ENCODE data around the gene RAD21L1.

The RAD21L1 gene

GRCh38 chr20:1286267-1287024, 60.6 kb downstream of the RAD21L1 start:
- DNase-seq: peak; percentile 3

GRCh38 chr20:1287306-1287705, 61.5 kb downstream of the RAD21L1 start:
- in situ Hi-C loops (cut with MboI; ENCODE audit: low pct_unique_long_range_greater_than_20kb, low sequenced_read_pairs): no loop called here
- DNase-seq: no peak

More at GRCh38 chr20:1286267-1287024, 60.6 kb downstream of the RAD21L1 start:
- in situ Hi-C loops (cut with MboI; ENCODE audit: low pct_unique_long_range_greater_than_20kb, low sequenced_read_pairs): no loop called here

- in situ Hi-C loops (cut with MboI; ENCODE audit: low pct_unique_long_range_greater_than_20kb, low sequenced_read_pairs): no loop called here
- DNase-seq: no peak
Observed at GRCh38 chr20:1287787-1288569, 62.1 kb downstream of the RAD21L1 start.

GRCh38 chr20:1291191-1291741, 65.4 kb downstream of the RAD21L1 start:
- DNase-seq: no peak

GRCh38 chr20:1292620-1293019, 66.8 kb downstream of the RAD21L1 start:
- no peak for DNase-seq
- in situ Hi-C loops (cut with MboI; ENCODE audit: low pct_unique_long_range_greater_than_20kb, low sequenced_read_pairs): no loop called here

More at GRCh38 chr20:1291191-1291741, 65.4 kb downstream of the RAD21L1 start:
- in situ Hi-C loops (cut with MboI; ENCODE audit: low pct_unique_long_range_greater_than_20kb, low sequenced_read_pairs): no loop called here

- in situ Hi-C loops (cut with MboI; ENCODE audit: low pct_unique_long_range_greater_than_20kb, low sequenced_read_pairs): no loop called here
- no peak for DNase-seq
Observed at GRCh38 chr20:1293641-1294379, 68.0 kb downstream of the RAD21L1 start.

GRCh38 chr20:1294497-1294896, 68.7 kb downstream of the RAD21L1 start:
- in situ Hi-C loops (cut with MboI; ENCODE audit: low pct_unique_long_range_greater_than_20kb, low sequenced_read_pairs): no loop called here
- no peak for DNase-seq

GRCh38 chr20:1295276-1295930, 69.6 kb downstream of the RAD21L1 start:
- in situ Hi-C loops (cut with MboI; ENCODE audit: low pct_unique_long_range_greater_than_20kb, low sequenced_read_pairs): no loop called here
- DNase-seq: no peak

- in situ Hi-C loops (cut with MboI; ENCODE audit: low pct_unique_long_range_greater_than_20kb, low sequenced_read_pairs): no loop called here
- no peak for DNase-seq
Observed at GRCh38 chr20:1296117-1296610, 70.3 kb downstream of the RAD21L1 start.

- DNase-seq: no peak
- in situ Hi-C loops (cut with MboI; ENCODE audit: low pct_unique_long_range_greater_than_20kb, low sequenced_read_pairs): no loop called here
Observed at GRCh38 chr20:1296922-1297321, 71.1 kb downstream of the RAD21L1 start.

- in situ Hi-C loops (cut with MboI; ENCODE audit: low pct_unique_long_range_greater_than_20kb, low sequenced_read_pairs): no loop called here
- no peak for DNase-seq
Observed at GRCh38 chr20:1297486-1297885, 71.6 kb downstream of the RAD21L1 start.

- in situ Hi-C loops (cut with MboI; ENCODE audit: low pct_unique_long_range_greater_than_20kb, low sequenced_read_pairs): no loop called here
- no peak for DNase-seq
Observed at GRCh38 chr20:1298166-1298565, 72.3 kb downstream of the RAD21L1 start.

GRCh38 chr20:1298888-1299511, 73.2 kb downstream of the RAD21L1 start:
- no peak for DNase-seq
- in situ Hi-C loops (cut with MboI; ENCODE audit: low pct_unique_long_range_greater_than_20kb, low sequenced_read_pairs): no loop called here

GRCh38 chr20:1299522-1299921, 73.7 kb downstream of the RAD21L1 start:
- DNase-seq: no peak
- in situ Hi-C loops (cut with MboI; ENCODE audit: low pct_unique_long_range_greater_than_20kb, low sequenced_read_pairs): no loop called here

GRCh38 chr20:1300083-1300840, 74.4 kb downstream of the RAD21L1 start:
- DNase-seq: no peak
- in situ Hi-C loops (cut with MboI; ENCODE audit: low pct_unique_long_range_greater_than_20kb, low sequenced_read_pairs): no loop called here

- peak; percentile 61 for DNase-seq
- in situ Hi-C loops (cut with MboI; ENCODE audit: low pct_unique_long_range_greater_than_20kb, low sequenced_read_pairs): no loop called here
Observed at GRCh38 chr20:1301031-1301529, 75.2 kb downstream of the RAD21L1 start.

- DNase-seq: peak; percentile 28
- in situ Hi-C loops (cut with MboI; ENCODE audit: low pct_unique_long_range_greater_than_20kb, low sequenced_read_pairs): no loop called here
Observed at GRCh38 chr20:1302685-1303541, 77.1 kb downstream of the RAD21L1 start.
